Type B pancreatic cell (in vitro differentiated cells): ENCODE data around the gene SLC19A2. TPM values are rescaled to one million over a fixed set of nuclear protein-coding genes. Genes with fewer than 3 reads are reported as not detected.
"Not testable (repeated sequence)": the region's sequence is repeated elsewhere in the genome, so short reads cannot be mapped to it uniquely, and the experiment has no call there.

Experiments
- DNase-seq: peaks from one replicate; pipeline ENCODE4 v3.0.0; 2021; ENCODE audit warnings: mixed read lengths; ENCODE audit not compliant: unreplicated experiment; ENCODE audit errors: extremely low spot score
- H3K27ac Mint-ChIP-seq: 2 replicates; pipeline ENCODE4 v1.8.0; 2021; ENCODE audit warnings: mild to moderate bottlenecking, mixed read lengths
- H3K27me3 Mint-ChIP-seq: 2 replicates; pipeline ENCODE4 v1.8.0; 2021; ENCODE audit warnings: mixed read lengths
- H3K36me3 Mint-ChIP-seq: 2 replicates; pipeline ENCODE4 v1.8.0; 2021; ENCODE audit warnings: mixed read lengths
- H3K4me1 Mint-ChIP-seq: one replicate; pipeline ENCODE4 v1.8.0; 2021; ENCODE audit warnings: mixed read lengths; ENCODE audit not compliant: unreplicated experiment
- H3K4me3 Mint-ChIP-seq: 2 replicates; pipeline ENCODE4 v1.8.0; 2021; ENCODE audit warnings: mild to moderate bottlenecking, mixed read lengths
- H3K9me3 Mint-ChIP-seq: 2 replicates; pipeline ENCODE4 v1.8.0; 2021; ENCODE audit warnings: mixed read lengths
- CTCF ChIP-seq: fragments of 200-600 bp; sonication (generic); conservative IDR thresholded peaks from 2 replicates; pipeline ENCODE4 v1.5.0; 2021; ENCODE audit warnings: antibody characterized with exemption, mild to moderate bottlenecking
- total RNA-seq: library from RNA; stranded (reverse); gene quantifications from 2 replicates; pipeline ENCODE4 v1.2.1, GENCODE V29; 2021; ENCODE audit warnings: low replicate concordance

Gene SLC19A2
- total RNA-seq, 1 donor from 2014 or later: 19.4 TPM

- Mint-ChIP-seq H3K27ac (no peak overlapping the region), H3K4me1 (peaks cover 5% of the 10 kb centered on the region), H3K36me3 (no peaks in the 10 kb centered on the region), H3K27me3 (no peaks in the 10 kb centered on the region), H3K4me3 (no peak overlapping the region), H3K9me3 (no peaks in the 10 kb centered on the region)
- no peak for TF ChIP-seq CTCF
- no peak for DNase-seq
Measured at GRCh38 chr1:169507413-169507812, 21.7 kb upstream of the SLC19A2 start.

- not testable (repeated sequence) for H3K36me3 Mint-ChIP-seq, H3K27me3 Mint-ChIP-seq, DNase-seq, H3K4me1 Mint-ChIP-seq, H3K9me3 Mint-ChIP-seq, H3K27ac Mint-ChIP-seq, H3K4me3 Mint-ChIP-seq
Measured at GRCh38 chr1:169503601-169504000, 17.9 kb upstream of the SLC19A2 start.

DNA sequence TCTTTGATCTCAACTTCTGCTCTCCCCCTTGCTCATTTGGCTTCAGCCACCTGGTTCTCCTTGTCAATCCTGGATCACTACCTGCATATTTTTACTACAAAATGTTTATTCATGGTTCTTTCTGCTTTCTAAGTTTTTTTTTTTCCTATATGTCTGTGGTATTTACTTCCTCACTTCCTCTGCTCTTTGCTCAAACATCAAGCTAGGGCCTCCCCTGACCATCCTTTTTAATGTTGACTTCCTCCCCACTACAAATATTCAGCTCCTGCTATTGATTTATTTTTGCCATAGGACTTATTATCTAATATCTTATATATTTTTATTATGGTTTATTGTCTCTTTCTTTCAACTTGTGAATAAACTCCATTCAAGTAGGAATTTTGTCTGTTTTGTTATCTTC is 14.1 kb upstream of the SLC19A2 start:
- Mint-ChIP-seq H3K9me3 (peaks cover 11% of the 10 kb centered on the region), H3K27me3 (no peaks in the 10 kb centered on the region), H3K4me1 (peaks cover 7% of the 10 kb centered on the region), H3K36me3 (peaks cover 4% of the 10 kb centered on the region), H3K4me3 (no peak overlapping the region), H3K27ac (peak overlapping the region; percentile 78)
- no peak for TF ChIP-seq CTCF
- no peak for DNase-seq

DNA sequence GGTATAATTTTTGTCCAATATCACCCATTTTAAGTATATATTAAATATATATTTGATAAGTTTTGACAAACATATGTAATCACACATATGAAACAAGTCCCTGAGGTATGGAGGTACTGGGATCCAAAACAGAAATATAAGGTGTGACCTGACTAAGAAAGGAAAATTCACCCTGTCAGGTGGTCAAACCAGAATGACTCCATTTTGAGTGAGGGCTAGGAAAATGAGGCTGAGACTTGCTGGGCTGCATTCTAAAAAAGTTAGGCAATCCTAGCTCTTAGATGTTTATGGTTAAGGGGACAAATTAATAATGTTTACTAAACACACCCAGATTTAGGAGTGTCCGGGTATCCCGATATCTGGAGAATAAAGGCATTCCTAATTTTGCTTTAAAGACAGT is 11.6 kb upstream of the SLC19A2 start:
- Mint-ChIP-seq H3K27me3 (no peaks in the 10 kb centered on the region), H3K9me3 (peaks cover 11% of the 10 kb centered on the region), H3K4me3 (peak overlapping the region; percentile 62), H3K4me1 (peaks cover 7% of the 10 kb centered on the region), H3K36me3 (peaks cover 4% of the 10 kb centered on the region), H3K27ac (peak overlapping the region; percentile 97)
- DNase-seq: no peak
- no peak for TF ChIP-seq CTCF

GRCh38 chr1:169495916-169496315 is 10.2 kb upstream of the SLC19A2 start:
- TF ChIP-seq CTCF: no peak
- DNase-seq: no peak
- Mint-ChIP-seq H3K27me3 (no peaks in the 10 kb centered on the region), H3K27ac (peak overlapping the region; percentile 88), H3K4me3 (no peak overlapping the region), H3K36me3 (peaks cover 4% of the 10 kb centered on the region), H3K4me1 (peaks cover 7% of the 10 kb centered on the region), H3K9me3 (peaks cover 11% of the 10 kb centered on the region)

DNA sequence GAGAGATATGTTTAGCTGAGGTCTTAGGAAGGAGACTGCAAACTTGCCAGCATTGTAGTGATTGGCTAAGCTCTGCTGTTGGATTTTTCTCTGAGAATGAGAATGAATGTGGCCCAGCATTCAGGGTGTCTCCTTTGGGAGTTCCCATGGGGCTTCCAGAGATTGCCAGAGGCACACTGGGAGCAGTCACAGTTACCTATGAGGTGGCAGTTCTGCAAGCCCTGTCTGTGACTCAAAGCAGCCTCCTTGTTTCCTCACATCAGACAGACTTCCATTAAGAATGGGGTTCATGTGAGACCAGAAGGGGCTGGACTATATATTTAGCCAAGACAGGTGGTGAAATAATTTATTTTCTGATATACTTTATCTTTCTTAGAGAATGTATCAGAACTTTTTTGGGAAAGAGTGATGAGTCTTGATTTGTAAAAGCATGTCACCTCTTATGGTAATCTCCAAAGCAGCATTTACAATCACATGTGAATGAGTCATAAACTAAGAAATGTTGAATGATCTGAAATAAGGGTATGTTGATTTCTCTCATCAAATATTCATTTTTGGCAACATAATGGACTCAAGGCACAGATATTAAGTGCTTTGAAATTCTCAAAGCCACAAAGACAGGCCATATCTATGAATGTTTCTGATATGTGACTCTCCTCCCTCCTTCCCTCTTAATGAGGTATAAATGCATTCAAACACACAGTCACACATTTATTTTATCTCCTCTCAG is 9.5 kb upstream of the SLC19A2 start:
- H3K4me3 Mint-ChIP-seq: no peak overlapping the region
- peak overlapping the region; percentile 88 for H3K27ac Mint-ChIP-seq
- peaks cover 11% of the 10 kb centered on the region for H3K9me3 Mint-ChIP-seq
- no peaks in the 10 kb centered on the region for H3K27me3 Mint-ChIP-seq
- TF ChIP-seq CTCF: no peak
- H3K4me1 Mint-ChIP-seq: peaks cover 7% of the 10 kb centered on the region
- DNase-seq: no peak
- peaks cover 4% of the 10 kb centered on the region for H3K36me3 Mint-ChIP-seq
